Effector memory CD4-positive, alpha-beta T cell (primary cell): ENCODE results near the gene SPRN.
"Not testable (repeated sequence)": the region's sequence is repeated elsewhere in the genome, so short reads cannot be mapped to it uniquely, and the experiment has no call there.

Experiments
- DNase-seq, 3 donors: peaks; one replicate each; pipeline ENCODE4 v3.0.0-alpha.2; 2020
- H3K27ac ChIP-seq: 2 replicates; pipeline ENCODE4 v1.7.0; 2013; ENCODE audit warnings: mild to moderate bottlenecking, low read length, moderate library complexity; ENCODE audit not compliant: insufficient read depth, poor library complexity, severe bottlenecking
- H3K27me3 ChIP-seq: replicated peaks from 2 replicates; pipeline ENCODE4 v1.7.0; 2013; ENCODE audit warnings: mild to moderate bottlenecking, low read length; ENCODE audit not compliant: insufficient read depth, control insufficient read depth, poor library complexity, severe bottlenecking
- H3K36me3 ChIP-seq: 2 replicates; pipeline ENCODE4 v1.7.0; 2013; ENCODE audit warnings: mild to moderate bottlenecking, low read length, moderate library complexity; ENCODE audit not compliant: control insufficient read depth, insufficient read depth
- H3K4me1 ChIP-seq: 2 replicates; pipeline ENCODE4 v1.7.0; 2013; ENCODE audit warnings: low read length, mild to moderate bottlenecking; ENCODE audit not compliant: control insufficient read depth, insufficient read depth, poor library complexity, severe bottlenecking
- H3K4me3 ChIP-seq: 2 replicates; pipeline ENCODE4 v1.7.0; 2013; ENCODE audit warnings: low read length, low read depth, mild to moderate bottlenecking; ENCODE audit not compliant: insufficient read depth, poor library complexity, severe bottlenecking
- H3K9me3 ChIP-seq: 2 replicates; pipeline ENCODE4 v1.7.0; 2013; ENCODE audit warnings: mild to moderate bottlenecking, low read length, moderate library complexity; ENCODE audit not compliant: control insufficient read depth

SPRN gene

DNA sequence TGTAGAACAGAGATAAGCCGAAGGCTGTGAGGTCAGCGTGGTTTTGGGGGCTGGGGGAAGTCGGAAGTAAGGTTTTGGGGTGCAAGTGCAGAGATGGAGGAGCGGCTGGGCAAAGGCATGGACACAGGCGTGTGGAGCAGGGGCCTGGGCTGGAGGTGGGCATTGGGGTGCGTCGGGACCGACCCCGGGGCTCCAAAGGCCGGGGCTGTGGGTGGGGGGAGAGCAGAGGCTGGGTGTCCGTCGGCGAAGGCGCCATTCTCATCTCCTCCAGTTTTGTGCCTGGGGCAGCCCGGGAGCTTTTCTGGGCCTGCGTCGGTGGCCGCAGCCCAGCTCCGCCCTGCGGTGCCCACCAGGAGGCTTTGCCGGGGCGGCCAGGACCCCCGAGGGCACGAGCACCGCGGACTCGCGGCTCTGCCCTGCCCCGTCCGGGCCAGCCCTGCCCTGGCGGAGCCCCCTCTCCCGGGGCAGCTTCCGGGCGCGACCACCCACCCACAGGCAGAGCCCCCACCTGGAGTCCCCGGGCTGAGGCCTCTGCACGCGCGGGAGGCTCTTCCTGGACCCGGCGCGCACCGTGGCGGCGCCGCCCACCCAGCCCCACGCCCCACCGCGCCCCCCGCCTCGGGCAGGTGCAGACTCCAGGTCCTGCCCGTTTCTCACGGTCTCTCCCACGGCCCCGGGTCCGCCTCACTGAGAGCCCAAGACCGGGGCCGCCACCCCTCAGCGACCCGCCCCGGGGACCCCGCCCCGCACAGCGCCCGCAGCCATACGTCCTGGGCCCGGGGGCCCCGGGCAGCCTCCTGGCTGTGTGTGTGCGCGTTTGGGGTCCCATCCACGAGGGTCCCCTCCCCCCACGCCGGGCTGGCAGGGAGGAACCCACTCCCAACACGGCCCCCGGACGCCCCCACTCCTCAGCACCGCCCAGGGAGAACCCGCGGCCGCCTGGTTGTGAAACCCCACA lies 21.6 kb upstream of the SPRN start:
- H3K4me3 ChIP-seq = no peak overlapping the region
- no peak overlapping the region for H3K27ac ChIP-seq
- no peak for DNase-seq
- peaks cover 14% of the 10 kb centered on the region for H3K4me1 ChIP-seq
- peaks cover 3% of the 10 kb centered on the region for H3K36me3 ChIP-seq
- peaks cover 13% of the 10 kb centered on the region for H3K9me3 ChIP-seq
- no peaks in the 10 kb centered on the region for H3K27me3 ChIP-seq

DNA sequence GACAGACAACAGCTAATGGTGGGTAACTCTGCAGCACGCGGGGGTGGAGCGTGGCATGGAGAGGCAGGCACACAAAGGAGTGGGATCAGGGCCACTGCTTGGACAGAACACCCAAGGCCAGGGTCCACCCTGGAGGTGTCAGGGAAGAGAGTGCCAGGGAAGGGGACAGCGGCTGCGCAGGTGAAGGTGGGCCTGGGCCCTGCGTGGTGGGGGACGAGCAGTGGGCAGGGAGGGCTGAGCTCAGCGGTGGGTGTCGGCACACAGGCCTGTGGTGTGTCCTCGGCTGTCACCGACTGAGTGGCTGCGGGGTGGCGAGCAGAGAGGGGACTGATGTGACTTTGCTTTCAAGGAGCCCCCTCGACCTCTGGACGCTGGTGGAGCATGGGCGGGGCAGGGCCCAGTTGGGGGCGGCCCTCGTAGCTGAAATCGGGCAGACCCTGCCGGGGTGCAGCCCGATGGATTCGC lies 20.9 kb upstream of the SPRN start:
- H3K4me1 ChIP-seq = peaks cover 15% of the 10 kb centered on the region
- no peaks in the 10 kb centered on the region for H3K27me3 ChIP-seq
- H3K27ac ChIP-seq = no peak overlapping the region
- H3K36me3 ChIP-seq = peaks cover 3% of the 10 kb centered on the region
- DNase-seq = no peak
- peaks cover 13% of the 10 kb centered on the region for H3K9me3 ChIP-seq
- no peak overlapping the region for H3K4me3 ChIP-seq

DNA sequence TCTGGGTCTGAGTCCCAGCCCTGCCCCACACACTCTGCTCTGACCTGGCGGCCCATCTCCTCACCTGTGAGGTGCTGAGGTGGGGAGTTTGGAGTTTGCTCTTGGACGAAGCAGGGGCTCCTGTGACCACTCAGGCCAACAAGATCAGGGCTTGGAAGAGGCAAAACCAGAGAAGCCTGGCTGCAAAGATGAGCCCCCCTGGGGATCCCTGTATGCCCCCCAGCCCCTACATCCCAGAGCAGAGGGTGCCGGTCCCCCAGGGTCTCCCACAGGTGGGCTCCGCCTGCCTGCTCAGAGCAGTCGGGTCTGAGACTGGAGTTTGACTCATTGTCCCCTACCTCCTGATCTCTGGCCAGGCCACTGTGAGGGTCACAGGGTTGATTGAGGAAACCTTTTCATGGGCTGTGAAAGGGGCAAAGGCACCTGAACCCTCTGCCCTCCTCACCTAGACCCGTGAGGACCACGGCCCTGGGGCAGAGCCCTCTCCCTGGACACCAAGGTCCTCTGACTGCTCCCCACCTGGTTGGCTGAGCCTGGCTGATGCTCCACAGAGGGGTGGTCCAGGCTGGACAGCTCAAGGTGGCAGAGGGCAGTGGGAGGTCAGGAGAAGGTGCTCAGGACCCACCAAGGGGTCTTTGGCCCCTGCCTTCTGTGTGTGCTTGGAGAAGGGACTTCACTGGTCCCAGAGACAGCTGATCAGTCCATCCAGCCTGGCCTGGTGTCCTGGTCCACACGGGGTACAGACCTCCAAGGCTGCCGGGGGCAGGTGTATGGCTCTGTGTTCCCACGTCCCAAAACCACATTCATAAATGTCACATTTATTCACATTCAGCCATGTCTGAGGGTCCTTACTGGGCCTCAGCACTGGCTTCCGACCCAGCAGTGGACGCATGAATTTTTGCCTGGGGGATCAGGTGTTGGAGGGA lies 20.2 kb upstream of the SPRN start:
- Histone ChIP-seq H3K4me1 (peaks cover 19% of the 10 kb centered on the region), H3K27ac (no peak overlapping the region), H3K36me3 (peaks cover 3% of the 10 kb centered on the region), H3K4me3 (no peak overlapping the region), H3K9me3 (peaks cover 13% of the 10 kb centered on the region), H3K27me3 (no peaks in the 10 kb centered on the region)
- no peak for DNase-seq

DNA sequence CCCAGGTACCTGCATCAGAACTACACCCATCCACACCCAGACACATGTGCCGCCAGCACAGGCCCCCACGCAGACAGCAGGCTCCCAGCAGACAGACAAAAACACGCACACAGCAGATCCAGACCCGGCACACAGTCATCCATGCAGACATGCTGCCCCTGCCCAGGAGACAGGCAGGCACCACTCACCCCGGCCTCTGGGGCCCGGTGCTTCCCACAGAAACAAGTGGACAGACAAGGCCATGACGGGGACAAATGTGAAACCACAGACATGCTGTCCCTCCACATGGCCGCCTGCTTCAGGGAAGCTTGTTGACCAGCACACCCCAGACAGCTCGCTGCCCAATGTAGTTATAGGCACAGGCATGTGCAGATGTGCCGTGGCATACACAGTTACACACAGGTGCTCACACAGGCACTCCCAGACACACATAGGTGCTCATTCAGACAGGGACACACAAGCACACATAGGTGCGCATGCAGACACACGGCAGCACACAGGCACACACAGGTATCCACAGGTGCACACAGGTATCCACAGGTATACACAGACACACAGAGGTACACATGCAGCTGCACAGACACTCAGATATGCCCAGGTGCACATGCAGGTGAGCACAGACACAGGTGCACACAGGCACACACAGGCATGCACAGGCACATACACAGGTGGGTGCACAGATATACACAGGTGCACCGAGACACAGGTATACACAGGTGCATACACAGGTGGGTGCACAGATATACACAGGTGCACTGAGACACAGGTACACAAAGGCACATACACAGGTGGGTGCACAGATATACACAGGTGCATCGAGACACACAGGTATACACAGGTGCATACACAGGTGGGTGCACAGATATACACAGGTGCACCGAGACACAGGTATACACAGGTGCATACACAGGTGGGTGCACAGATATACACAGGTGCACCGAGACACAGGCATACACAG lies 18.8 kb upstream of the SPRN start:
- DNase-seq = no peak

DNA sequence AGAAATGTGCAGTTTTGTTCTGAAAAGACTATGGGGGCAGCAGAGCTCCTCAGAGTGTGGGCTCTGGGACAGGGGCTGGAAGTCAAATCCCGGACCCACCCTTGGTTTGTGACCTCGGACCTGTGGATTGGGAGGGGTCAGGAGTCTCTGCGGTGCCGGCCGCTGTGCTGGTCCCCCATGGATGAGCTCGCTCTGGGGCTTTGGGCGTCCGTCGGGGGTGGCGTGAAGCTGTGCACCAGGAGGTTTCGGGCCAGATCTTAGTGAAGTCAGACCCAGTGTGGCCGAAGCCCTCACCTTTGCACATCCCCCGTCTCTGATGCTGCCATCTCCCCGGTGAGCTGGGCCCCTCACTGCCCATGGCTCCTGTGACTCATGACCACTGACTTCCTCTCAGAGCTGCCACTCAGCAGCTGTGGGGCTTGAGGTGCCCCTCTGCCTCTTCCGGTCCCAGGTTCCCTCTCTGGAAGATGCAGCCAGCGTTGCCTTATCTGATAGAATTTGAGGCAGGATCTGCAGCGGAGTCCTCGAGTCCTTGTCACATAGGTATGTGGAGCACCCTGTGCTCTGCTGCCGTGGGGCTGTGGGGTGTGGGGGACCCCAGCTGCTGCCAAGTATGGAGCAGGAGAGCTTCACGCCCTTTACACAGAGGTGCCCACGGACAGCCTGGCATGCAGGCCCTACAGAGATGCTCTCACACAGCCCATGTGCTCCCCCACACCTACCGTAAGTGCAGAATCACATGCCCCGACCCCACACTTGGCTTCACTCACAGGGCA lies 18.0 kb upstream of the SPRN start:
- H3K4me1 ChIP-seq = peaks cover 27% of the 10 kb centered on the region
- DNase-seq = peak in 1 of 3 donors; percentile 7
- H3K36me3 ChIP-seq = peaks cover 3% of the 10 kb centered on the region
- H3K27ac ChIP-seq = peak overlapping the region; percentile 42
- peak overlapping the region; percentile 28 for H3K4me3 ChIP-seq
- peaks cover 9% of the 10 kb centered on the region for H3K9me3 ChIP-seq
- no peaks in the 10 kb centered on the region for H3K27me3 ChIP-seq

More for the DNA sequence above, 18.8 kb upstream of the SPRN start:
- peaks cover 24% of the 10 kb centered on the region for H3K4me1 ChIP-seq
- no peak overlapping the region for H3K27ac ChIP-seq
- peaks cover 13% of the 10 kb centered on the region for H3K9me3 ChIP-seq
- no peak overlapping the region for H3K4me3 ChIP-seq
- no peaks in the 10 kb centered on the region for H3K27me3 ChIP-seq
- peaks cover 3% of the 10 kb centered on the region for H3K36me3 ChIP-seq

DNA sequence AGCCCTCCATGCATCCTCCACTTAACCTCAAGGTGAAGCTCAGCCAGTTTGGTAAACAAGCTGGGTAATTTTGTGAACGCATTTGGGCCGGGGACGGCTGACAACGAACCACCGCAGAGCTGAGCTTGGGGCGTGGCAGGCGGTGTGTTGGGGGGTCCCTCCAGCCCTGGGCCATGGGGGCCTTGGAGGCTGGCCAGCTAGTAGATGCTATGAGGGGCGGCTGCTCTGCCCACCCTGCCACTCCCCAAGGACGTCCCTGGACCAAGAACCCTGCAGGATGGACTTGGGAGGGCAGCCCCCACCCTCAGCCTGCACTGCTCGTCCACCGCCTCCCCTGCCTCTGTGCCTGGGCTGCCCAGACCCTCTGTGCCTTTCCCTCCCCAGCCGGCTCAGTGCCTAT lies 17.4 kb upstream of the SPRN start:
- peak overlapping the region; percentile 42 for H3K27ac ChIP-seq
- H3K36me3 ChIP-seq = no peaks in the 10 kb centered on the region
- H3K4me1 ChIP-seq = peaks cover 27% of the 10 kb centered on the region
- H3K27me3 ChIP-seq = no peaks in the 10 kb centered on the region
- peak overlapping the region; percentile 28 for H3K4me3 ChIP-seq
- peaks cover 3% of the 10 kb centered on the region for H3K9me3 ChIP-seq
- DNase-seq = no peak

DNA sequence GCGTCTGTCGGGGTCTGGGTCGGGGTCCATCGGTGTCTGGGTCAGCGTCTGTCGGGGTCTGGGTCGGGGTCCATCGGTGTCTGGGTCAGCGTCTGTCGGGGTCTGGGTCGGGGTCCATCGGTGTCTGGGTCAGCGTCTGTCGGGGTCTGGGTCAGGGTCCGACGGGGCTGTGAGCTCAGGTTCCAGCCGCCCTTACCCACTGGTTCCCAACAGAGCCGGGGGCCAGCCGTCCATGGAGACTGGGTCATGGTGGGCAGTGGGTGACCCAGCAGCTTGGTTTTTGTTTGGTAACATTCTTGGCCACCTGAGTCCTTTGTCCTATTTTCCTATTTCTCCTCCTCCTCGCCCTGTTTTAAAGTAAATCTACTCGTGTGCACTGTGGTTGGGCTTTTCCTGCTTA lies 16.9 kb upstream of the SPRN start:
- H3K9me3 ChIP-seq, H3K36me3 ChIP-seq, DNase-seq, H3K27ac ChIP-seq, H3K27me3 ChIP-seq: not testable (repeated sequence)
- Histone ChIP-seq H3K4me3 (peak overlapping the region; percentile 28), H3K4me1 (peaks cover 27% of the 10 kb centered on the region)

DNA sequence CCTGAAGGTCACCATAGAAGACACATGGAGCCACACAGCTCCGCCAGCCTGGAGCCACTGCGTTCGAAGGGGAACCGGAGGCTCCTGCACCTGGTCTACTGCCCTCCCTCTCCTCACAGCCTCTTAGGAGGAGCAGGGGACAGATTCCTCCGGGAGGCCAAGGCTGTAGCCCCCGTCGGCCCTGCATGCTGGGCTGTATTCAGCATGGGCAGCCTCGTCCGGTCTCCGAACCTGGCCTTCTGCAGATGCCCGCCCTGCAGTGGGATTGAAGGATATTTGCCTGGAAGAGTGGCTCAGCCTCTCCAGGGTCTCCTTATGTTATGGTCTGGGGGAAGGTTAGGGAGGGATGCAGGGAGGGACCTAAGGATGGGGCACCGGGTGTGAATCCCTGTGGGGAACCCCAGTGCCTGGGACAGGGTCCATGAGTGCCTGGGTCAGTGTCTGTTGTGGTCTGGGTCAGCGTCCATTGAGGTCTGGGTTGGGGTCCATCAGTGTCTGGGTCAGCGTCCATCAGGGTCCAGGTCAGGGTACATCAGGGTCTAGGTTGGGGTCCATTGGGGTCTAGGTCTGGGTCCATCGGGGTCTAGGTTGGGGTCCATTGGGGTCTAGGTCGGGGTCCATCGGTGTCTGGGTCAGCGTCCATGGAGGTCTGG lies 16.3 kb upstream of the SPRN start:
- no peak overlapping the region for H3K27ac ChIP-seq
- no peaks in the 10 kb centered on the region for H3K36me3 ChIP-seq
- H3K4me1 ChIP-seq = peaks cover 27% of the 10 kb centered on the region
- H3K9me3 ChIP-seq = no peaks in the 10 kb centered on the region
- no peaks in the 10 kb centered on the region for H3K27me3 ChIP-seq
- H3K4me3 ChIP-seq = no peak overlapping the region
- DNase-seq = no peak
